Retinal pigment epithelial cell (primary cell): ENCODE measurements around the gene CEP95.
"Not testable (repeated sequence)": the region's sequence is repeated elsewhere in the genome, so short reads cannot be mapped to it uniquely, and the experiment has no call there.

ENCODE experiments used
- DNase-seq: peaks from one replicate; pipeline ENCODE4 v3.0.0-alpha.2; 2010; ENCODE audit warnings: low read depth
- H3K4me3 ChIP-seq: 2 replicates; pipeline ENCODE4 v1.5.1; 2011; ENCODE audit warnings: mild to moderate bottlenecking, low read length, control low read depth, moderate library complexity
- TF ChIP-seq, protein P1 (sequence below): conservative IDR thresholded peaks from 2 replicates; pipeline ENCODE4 v1.5.1; 2011; ENCODE audit warnings: low read depth, low read length, control low read depth, inconsistent platforms

CEP95 gene, protein sequence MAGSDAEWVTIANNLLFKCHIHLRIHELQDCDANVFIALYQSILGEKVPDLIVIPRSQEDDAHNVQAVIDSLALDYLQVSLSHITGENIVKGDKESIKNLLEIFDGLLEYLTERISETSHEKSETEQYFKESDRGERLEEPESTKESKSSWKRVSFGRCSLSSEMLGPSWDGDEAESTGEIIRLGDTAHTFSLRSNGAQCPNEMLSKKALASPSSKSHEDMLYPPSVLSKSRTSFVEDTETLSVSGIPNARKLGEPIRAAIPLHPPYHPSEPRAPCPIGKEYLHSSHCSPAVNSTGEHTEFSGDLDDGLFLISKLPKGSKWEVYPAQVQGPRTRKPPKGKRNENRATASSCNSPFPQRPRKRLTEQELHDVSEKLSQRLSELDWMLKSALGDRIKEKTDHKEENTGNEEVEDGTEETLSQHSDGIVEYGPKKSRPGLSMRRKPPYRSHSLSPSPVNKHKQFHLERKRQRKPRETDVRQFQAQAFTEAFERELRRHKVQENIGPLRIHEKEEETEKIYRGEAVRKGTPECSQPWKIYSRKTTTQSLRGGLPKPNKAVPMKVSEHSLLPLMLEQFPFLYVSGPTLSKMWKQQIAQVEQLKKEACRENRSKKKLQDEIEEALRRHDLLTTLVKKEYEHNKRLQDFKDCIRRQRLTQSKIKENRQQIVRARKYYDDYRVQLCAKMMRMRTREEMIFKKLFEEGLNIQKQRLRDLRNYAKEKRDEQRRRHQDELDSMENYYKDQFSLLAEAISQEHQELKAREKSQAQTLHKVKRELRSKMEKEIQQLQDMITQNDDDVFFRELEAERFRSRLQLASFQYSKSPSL

DNA sequence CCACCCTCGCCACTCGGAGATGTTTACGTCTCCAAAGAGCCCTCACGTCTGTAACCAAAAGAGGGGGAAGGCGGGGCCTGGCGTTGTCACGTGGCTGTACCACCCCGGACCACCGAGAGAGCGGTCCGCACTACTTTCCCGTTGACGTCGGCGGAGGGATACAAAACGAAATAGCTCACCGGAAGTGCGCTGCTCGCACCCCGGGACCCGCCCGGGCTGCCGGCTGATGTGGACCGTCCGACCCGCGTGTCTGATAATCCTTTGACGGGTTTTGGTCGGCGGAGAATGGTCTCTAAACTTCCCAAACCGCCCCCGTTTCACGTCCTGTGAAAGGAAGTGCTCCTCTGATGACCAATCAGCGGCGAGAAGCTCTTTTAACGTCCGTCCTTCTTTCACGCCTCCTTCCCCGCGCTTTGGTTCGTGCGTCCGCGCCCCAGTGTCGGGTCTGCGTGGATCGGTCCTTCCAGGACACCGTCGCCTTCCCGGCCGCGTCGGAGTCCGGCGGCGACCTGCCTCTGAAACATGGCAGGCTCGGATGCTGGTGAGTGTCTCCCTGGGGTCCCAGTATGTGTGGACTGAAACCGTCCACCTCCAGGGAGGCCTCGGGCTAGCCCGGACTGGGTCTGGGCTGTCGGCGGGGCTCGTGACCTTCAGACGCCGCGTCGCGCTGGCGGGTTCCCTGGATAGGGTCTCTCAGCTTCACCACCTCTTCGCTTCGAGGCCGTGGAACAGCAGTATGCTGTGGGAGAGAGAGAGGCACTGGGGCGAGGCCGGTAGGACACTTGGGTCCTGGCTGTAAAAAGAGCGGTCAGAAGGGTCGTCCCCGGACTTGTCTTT, at the start of gene CEP95:
Gene CEP95, plus strand, starts transcription at position 402 of the 837 bp plus-strand sequence. Its CDS starts 121 bp downstream, at position 523.
- H3K4me3 ChIP-seq: peak within 1 kb of the TSS; percentile 60
- TF ChIP-seq, protein P1, sequence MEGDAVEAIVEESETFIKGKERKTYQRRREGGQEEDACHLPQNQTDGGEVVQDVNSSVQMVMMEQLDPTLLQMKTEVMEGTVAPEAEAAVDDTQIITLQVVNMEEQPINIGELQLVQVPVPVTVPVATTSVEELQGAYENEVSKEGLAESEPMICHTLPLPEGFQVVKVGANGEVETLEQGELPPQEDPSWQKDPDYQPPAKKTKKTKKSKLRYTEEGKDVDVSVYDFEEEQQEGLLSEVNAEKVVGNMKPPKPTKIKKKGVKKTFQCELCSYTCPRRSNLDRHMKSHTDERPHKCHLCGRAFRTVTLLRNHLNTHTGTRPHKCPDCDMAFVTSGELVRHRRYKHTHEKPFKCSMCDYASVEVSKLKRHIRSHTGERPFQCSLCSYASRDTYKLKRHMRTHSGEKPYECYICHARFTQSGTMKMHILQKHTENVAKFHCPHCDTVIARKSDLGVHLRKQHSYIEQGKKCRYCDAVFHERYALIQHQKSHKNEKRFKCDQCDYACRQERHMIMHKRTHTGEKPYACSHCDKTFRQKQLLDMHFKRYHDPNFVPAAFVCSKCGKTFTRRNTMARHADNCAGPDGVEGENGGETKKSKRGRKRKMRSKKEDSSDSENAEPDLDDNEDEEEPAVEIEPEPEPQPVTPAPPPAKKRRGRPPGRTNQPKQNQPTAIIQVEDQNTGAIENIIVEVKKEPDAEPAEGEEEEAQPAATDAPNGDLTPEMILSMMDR: no peak
- DNase-seq: peak; percentile 91

DNA sequence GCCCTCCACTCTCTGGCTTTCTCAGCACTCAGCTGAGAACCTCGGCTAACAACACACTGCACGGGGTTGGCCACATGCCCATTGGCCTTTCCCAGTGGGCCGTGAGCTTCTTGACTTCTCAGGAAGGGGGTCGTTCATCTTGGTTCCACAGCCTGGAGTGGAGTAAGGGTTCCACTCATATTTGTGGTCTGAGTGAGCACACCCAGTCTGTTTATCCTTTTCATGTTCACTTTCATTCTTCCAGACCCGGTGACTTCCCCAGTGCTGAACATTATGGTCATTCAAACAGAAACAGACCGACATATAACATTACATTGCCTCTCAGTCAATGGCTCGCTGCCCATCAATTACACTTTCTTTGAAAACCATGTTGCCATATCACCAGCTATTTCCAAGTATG, 49.6 kb upstream of the CEP95 start:
- TF ChIP-seq, protein P1: no peak
- H3K4me3 ChIP-seq: no peak overlapping the region
- DNase-seq: no peak

DNA sequence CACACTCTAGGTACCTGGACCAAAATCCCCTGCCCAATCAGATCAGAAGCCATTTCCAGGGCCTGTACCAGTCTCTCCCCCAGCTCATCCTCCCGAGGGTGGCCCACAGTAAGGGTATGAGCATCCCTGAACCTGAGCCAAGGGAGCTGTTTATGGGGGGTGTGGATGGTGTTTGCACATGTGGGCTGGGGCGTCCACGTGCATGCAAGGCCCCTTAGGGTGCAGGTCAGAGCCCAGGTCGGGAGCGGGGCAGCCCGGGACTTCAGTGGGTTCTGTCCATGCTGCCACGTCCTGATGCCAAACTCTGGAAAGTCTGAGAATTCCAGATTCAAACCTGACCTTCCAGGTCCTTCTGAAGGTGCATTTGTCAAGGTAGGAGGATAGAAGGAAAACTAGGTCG, 48.0 kb upstream of the CEP95 start:
- no peak for DNase-seq
- TF ChIP-seq, protein P1: no peak
- no peak overlapping the region for H3K4me3 ChIP-seq

DNA sequence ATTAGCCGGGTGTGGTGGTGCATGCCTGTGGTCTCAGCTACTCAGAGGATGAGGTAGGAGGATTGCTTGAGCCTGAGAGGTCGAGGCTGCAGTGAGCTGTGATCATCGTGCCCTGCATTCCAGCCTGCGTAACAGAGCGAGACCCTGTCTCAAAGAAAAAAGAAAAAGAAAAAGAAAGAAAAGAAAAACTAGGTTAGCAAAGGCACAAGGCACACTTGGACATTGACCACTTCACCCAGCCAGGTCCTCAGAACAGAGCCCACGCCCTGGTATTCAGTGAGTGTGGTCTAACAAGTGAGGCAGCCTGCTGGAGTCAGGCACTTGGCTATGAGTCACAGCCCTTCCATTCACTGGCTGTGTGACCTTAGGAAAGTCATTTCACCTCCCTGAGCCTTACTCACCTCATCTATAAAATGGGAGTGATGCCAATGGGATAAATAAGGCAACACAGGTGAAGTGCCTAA, 47.5 kb upstream of the CEP95 start:
- no peak overlapping the region for H3K4me3 ChIP-seq
- TF ChIP-seq, protein P1: no peak
- DNase-seq: no peak

DNA sequence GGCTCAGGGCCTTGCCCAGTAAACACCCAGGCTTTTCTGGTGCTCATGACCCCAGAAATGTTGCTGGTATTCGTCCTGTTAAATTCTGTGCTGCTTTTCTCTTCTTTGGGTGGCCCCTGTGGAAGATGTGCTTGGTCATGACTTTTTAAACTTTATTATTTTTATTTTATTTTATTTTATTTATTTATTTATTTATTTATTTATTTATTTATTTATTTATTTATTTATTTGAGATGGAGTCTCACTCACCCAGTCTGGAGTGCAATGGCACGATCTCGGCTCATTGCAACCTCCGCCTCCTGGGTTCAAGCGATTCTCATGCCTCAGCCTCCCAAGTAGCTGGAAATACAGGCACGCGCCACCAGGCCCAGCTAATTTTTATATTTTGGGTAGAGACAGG, 47.0 kb upstream of the CEP95 start:
- H3K4me3 ChIP-seq, DNase-seq: not testable (repeated sequence)

DNA sequence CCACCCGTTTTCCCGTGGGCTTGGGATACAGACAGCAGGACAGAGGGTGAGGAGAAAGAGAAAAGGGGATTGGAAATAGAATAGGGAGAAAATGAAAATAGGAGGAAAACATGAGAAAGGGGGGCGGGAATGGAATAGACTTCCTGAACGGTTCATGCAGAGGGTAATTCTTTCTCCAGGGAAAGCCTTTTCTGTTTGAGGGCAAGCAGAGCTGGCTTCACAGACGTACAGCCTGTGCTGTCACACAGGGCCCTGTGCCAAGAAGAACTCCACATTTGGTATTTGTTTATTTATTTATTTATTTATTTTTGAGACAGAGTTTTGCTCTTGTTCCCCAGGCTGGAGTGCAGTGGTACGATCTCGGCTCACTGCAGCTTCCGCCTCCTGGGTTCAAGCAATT, 45.8 kb upstream of the CEP95 start:
- TF ChIP-seq, protein P1: no peak
- no peak overlapping the region for H3K4me3 ChIP-seq
- no peak for DNase-seq

DNA sequence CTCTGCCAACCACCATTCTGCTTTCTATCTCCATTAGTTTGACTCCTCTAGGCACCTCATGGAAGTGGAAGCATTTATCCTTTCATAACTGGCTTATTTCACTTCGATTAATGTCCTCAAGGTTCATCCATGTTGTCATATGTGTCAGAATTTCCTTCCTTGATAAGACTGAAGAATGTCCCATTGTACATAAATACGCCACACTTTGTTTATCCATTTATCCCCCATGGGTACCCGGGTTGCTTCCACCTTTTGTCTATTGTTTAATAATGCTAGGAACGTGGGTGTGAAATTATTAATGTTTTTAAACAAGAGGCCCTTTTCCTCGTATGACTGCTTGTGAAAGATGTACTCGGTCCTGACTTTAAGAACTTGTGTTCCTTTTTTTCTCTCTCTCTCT, 45.0 kb upstream of the CEP95 start:
- no peak overlapping the region for H3K4me3 ChIP-seq
- no peak for DNase-seq
- TF ChIP-seq, protein P1: no peak
